Lower leg skin (tissue), 4 donors: ENCODE data around the gene POLA1. TPM values are rescaled to one million over a fixed set of nuclear protein-coding genes. Genes with fewer than 3 reads are reported as not detected.

Experiments used
- DNase-seq, 2 donors: peaks; one replicate each; pipeline ENCODE4 v3.0.0-alpha.2; 2019; ENCODE audit warnings: low spot score in 2 of 2
- H3K4me3 ChIP-seq: fragments of 200-600 bp; sonication (generic); 2 replicates; pipeline ENCODE4 v1.5.1; 2017; ENCODE audit warnings: mild to moderate bottlenecking, low read depth; ENCODE audit not compliant: poor library complexity, severe bottlenecking
- CTCF ChIP-seq, 3 donors: fragments of 450-650 bp; IDR thresholded peaks; one replicate each; pipeline ENCODE4 v1.5.1; 2016; ENCODE audit warnings: antibody characterized with exemption in 3 of 3, mild to moderate bottlenecking in 3 of 3, moderate library complexity in 2 of 3
- POLR2A ChIP-seq, 2 donors: fragments of 450-650 bp; IDR thresholded peaks; one replicate each; pipeline ENCODE4 v1.6.1; 2016 to 2017; ENCODE audit warnings: antibody characterized with exemption in 2 of 2, mild to moderate bottlenecking in 1 of 2, moderate library complexity in 1 of 2
- whole genome bisulfite sequencing, 2 donors: methylation state at CpG; one replicate each; pipeline ENCODE4 v1.1.5; 2018; 5-methylcytosine and 5-hydroxymethylcytosine counted together
- intact Hi-C: fragments of 100-400 bp; cut with DNase I; formaldehyde crosslinking; loops from one replicate; pipeline ENCODE4 v1.15.0; 2023; ENCODE audit warnings: low total_unique reads
- total RNA-seq, 4 donors: library from RNA; depleted of rRNA; stranded (reverse); fragments of >200 nt; gene quantifications; one replicate each; pipeline ENCODE4 v1.1.0, GENCODE V29; 2016

Gene POLA1
- total RNA-seq, 4 donors from 2014 or later = 7.1 to 12.5 (median 8.1) TPM

GRCh38 chrX:25004485-25005032 lies 310.8 kb downstream of the POLA1 start:
- no peak overlapping the region for H3K4me3 ChIP-seq
- intact Hi-C loops = no loop called here
- no peak for TF ChIP-seq CTCF (IDR thresholded peaks at IDR 0.05)
- TF ChIP-seq POLR2A (IDR thresholded peaks at IDR 0.05) = no peak
- DNase-seq = no peak
- WGBS, 2 donors = 1 to 50% methylated on average over 15 to 55 of the region's 59 CpGs

GRCh38 chrX:25005034-25005381 lies 311.3 kb downstream of the POLA1 start:
- 2 to 31% methylated on average over 15 to 19 of the region's 23 CpGs for WGBS, 2 donors
- intact Hi-C loops = no loop called here
- no peak overlapping the region for H3K4me3 ChIP-seq
- DNase-seq = no peak
- TF ChIP-seq CTCF (IDR thresholded peaks at IDR 0.05) = no peak
- no peak for TF ChIP-seq POLR2A (IDR thresholded peaks at IDR 0.05)

GRCh38 chrX:25005382-25006185 lies 311.9 kb downstream of the POLA1 start:
- 7 to 28% methylated on average over 11 to 62 of the region's 72 CpGs for WGBS, 2 donors
- intact Hi-C loops = no loop called here
- no peak for TF ChIP-seq CTCF (IDR thresholded peaks at IDR 0.05)
- TF ChIP-seq POLR2A (IDR thresholded peaks at IDR 0.05) = no peak
- no peak overlapping the region for H3K4me3 ChIP-seq
- DNase-seq = no peak

DNA sequence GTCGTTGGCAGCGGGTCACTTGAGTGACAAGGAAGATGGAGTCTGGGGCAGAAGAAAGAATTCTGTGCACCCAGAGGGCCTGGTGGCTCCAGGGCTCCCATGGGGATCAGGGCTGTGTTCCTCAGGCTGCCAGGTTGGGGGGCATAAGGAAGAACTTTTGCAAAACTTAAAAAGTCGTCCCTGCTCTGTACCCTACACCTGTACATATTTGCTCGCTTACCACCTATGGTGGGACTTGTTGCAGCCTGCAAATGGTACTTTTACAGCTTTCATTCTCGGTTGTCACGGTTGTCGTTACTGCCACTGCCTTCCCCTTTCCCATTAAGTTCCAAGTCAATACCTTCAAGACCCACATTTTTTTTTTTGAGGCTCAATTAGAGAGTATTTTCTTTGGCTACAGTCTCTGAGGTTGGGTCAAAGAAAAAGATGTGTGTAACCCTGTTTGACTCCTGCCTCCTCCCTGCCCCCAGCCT lies 312.9 kb downstream of the POLA1 start:
- TF ChIP-seq POLR2A (IDR thresholded peaks at IDR 0.05) = no peak
- H3K4me3 ChIP-seq = no peak overlapping the region
- intact Hi-C loops = no loop called here
- 8 to 27% methylated on average over 7 of the region's 7 CpGs for WGBS, 2 donors
- DNase-seq = no peak

- TF ChIP-seq POLR2A (IDR thresholded peaks at IDR 0.05) (no peak), CTCF (IDR thresholded peaks at IDR 0.05) (no peak)
- no peak overlapping the region for H3K4me3 ChIP-seq
- no peak for DNase-seq
- 7 to 36% methylated on average over 34 to 38 of the region's 64 CpGs for WGBS, 2 donors
- intact Hi-C loops = no loop called here
Observed at GRCh38 chrX:25007059-25008053, 313.6 kb downstream of the POLA1 start.

GRCh38 chrX:25009407-25009806 lies 315.7 kb downstream of the POLA1 start:
- TF ChIP-seq POLR2A (IDR thresholded peaks at IDR 0.05) = no peak
- no peak for TF ChIP-seq CTCF (IDR thresholded peaks at IDR 0.05)
- intact Hi-C loops = no loop called here
- no peak overlapping the region for H3K4me3 ChIP-seq
- DNase-seq = no peak
- WGBS, 2 donors = 43 to 47% methylated on average over 7 of the region's 7 CpGs
